Neural progenitor cell (in vitro differentiated cells): ENCODE data around the gene KLHL25.

Experiments used
- CTCF ChIP-seq: fragments of 200-600 bp; sonication (generic); IDR thresholded peaks from 2 replicates; pipeline ENCODE4 v1.5.1; 2017; ENCODE audit warnings: antibody characterized with exemption, mild to moderate bottlenecking
- EZH2 ChIP-seq: fragments of 200-600 bp; sonication (generic); IDR thresholded peaks from 2 replicates; pipeline ENCODE4 v1.6.1; 2017; ENCODE audit warnings: antibody characterized with exemption, mild to moderate bottlenecking, moderate library complexity

- TF ChIP-seq CTCF (no peak), EZH2 (no peak)
Measured at GRCh38 chr15:85771781-85772445, 22.8 kb downstream of the KLHL25 start.
